ENCODE results near the gene CDH4.

GRCh38 chr20:61933481-61933950, 681.5 kb downstream of the CDH4 start:
- TF ChIP-seq CTCF (conservative IDR thresholded peaks at IDR 0.05; ENCODE audit: low read depth, low read length): no peak
- TF ChIP-seq RCOR1 (IDR thresholded peaks at IDR 0.05; ENCODE audit: insufficient replicate concordance, low read length): no peak
- no peak for TF ChIP-seq POLR2A (IDR thresholded peaks at IDR 0.05; ENCODE audit: low read depth, low read length)
- no peak for TF ChIP-seq RAD21 (IDR thresholded peaks at IDR 0.05; ENCODE audit: low read length)
- TF ChIP-seq, protein P1, sequence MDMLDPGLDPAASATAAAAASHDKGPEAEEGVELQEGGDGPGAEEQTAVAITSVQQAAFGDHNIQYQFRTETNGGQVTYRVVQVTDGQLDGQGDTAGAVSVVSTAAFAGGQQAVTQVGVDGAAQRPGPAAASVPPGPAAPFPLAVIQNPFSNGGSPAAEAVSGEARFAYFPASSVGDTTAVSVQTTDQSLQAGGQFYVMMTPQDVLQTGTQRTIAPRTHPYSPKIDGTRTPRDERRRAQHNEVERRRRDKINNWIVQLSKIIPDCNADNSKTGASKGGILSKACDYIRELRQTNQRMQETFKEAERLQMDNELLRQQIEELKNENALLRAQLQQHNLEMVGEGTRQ (IDR thresholded peaks at IDR 0.05; ENCODE audit: low read depth, low read length): no peak
- no peak for TF ChIP-seq MXI1 (IDR thresholded peaks at IDR 0.05; ENCODE audit: borderline replicate concordance, low read depth, low read length)
- TF ChIP-seq CEBPB (IDR thresholded peaks at IDR 0.05; ENCODE audit: low read depth, low read length): no peak
- TF ChIP-seq ELK1 (IDR thresholded peaks at IDR 0.05; ENCODE audit: borderline replicate concordance, low read depth, low read length): no peak
- no peak for TF ChIP-seq RFX5 (IDR thresholded peaks at IDR 0.05; ENCODE audit: low read depth, low read length)
- TF ChIP-seq MAFK (IDR thresholded peaks at IDR 0.05; ENCODE audit: low read depth, low read length): no peak
- no peak for TF ChIP-seq SMC3 (IDR thresholded peaks at IDR 0.05; ENCODE audit: low read depth, low read length)
- TF ChIP-seq CHD1 (IDR thresholded peaks at IDR 0.05; ENCODE audit: low read depth, low read length): no peak
- TF ChIP-seq BHLHE40 (IDR thresholded peaks at IDR 0.05; ENCODE audit: low read depth, low read length): no peak

All from IMR-90 (cell line).